HG03039 (cell line): ENCODE results near the gene SIGLEC9.

Experiments
- ATAC-seq: cut with Tn5 transposase; IDR thresholded peaks from one replicate; pipeline ENCODE4 v1.9.1; 2021; ENCODE audit warnings: mild to moderate bottlenecking, moderate library complexity; ENCODE audit not compliant: unreplicated experiment

SIGLEC9 gene

DNA sequence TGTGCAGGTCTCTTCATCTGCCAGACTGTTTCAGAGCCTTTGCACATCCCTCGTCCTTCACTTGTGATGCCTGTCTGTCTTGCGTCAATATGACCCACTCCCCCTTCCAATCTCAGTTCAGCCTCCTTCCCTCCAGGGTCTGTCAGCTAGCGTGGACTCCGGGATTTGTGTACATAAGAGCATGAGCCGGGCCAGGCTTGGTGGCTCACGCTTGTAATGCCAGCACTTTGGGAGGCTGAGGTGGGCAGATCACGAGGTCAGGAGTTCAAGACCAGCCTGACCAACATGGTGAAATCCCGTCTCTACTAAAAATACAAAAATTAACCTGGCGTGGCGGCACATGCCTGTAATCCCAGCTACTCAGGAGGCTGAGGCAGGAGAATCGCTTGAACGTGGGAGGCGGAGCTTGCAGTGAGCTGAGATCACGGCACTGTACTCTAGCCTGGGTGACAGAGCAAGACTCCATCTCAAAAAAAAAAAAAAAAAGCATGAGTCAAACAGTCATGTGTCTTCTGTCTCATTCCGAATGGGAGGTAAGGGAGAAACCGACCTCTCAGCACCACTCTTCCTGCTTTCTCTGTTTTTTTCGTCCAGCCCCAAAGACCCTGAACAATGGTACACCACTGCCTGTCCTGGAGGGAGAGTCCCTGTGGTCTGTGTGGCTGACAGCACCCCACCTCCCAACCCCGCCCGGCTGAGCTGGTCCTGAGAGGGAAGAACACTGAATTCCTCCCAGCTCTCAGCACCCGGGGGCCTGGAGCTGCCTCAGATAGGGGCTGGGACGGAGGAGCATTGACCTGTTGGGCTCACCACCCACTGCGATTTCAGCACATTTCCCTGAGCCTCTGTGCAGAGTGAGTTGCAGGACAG lies 2.4 kb upstream of the SIGLEC9 start:
- ATAC-seq: no peak

- no peak for ATAC-seq
Observed at GRCh38 chr19:51123381-51123800, 1.3 kb upstream of the SIGLEC9 start.

DNA sequence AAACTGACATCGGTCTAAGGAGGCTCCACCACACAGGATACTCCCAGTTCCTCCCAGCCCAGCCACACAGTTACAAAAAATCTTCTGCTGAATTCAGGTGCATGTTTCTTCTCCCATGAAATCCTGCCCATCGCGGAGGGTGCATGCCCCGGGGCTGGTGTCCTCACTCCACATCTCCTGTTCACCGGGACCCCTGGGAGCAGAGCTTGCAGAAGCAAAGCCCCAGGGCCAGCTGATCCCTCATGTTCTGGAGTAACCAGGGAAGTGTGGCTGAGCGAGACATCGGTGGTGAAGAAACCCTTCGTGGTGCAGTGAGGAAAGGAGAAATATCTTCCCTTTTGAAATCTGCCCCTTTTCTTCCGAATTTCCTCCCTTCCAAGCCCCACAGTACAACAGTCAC lies 904 bp upstream of the SIGLEC9 start:
- ATAC-seq: no peak

- ATAC-seq: no peak
Observed at GRCh38 chr19:51124216-51124615, 490 bp upstream of the SIGLEC9 start.

GRCh38 chr19:51125421-51126075 lies 842 bp downstream of the SIGLEC9 start:
- no peak for ATAC-seq

DNA sequence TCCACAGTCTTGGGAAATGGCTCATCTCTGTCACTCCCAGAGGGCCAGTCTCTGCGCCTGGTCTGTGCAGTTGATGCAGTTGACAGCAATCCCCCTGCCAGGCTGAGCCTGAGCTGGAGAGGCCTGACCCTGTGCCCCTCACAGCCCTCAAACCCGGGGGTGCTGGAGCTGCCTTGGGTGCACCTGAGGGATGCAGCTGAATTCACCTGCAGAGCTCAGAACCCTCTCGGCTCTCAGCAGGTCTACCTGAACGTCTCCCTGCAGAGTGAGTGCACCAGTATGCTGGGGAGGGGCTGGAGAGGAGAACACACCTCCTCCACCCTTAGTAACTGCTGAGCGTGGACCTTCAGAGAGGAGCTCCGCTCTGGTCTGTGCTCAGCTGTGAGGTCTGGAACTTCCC lies 2.3 kb downstream of the SIGLEC9 start:
- ATAC-seq: no peak

DNA sequence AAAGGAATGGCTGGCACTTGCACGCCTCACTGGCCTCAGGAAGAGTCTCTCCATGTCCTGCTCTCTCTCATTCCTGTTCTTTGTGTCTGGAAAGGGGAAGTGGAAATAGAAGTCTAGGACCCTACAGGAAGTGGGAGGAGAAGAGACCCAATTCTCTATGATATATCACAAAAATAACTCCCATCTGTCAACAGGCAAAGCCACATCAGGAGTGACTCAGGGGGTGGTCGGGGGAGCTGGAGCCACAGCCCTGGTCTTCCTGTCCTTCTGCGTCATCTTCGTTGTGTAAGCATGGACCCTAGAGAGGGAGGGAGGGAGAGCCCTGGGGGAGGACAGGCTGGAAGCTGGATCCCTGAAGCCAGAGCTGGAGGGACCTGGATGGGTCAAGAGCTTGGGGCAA lies 3.0 kb downstream of the SIGLEC9 start:
- ATAC-seq: no peak

DNA sequence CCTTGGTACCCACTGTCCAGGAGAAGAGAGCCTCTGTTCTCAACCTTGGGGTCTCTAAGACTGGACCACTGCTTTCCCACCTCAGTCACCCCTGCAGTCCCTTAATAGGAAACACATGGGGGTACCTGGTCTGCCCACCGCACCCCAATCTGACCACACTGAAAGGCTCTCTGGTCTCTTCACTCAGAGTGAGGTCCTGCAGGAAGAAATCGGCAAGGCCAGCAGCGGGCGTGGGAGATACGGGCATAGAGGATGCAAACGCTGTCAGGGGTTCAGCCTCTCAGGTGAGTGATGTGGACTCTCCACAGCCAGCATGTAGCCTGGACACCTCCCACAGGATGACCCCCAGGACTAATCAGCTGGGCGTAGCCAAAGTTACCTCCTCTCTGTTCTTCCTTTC lies 3.5 kb downstream of the SIGLEC9 start:
- ATAC-seq: no peak

- ATAC-seq: no peak
Observed at GRCh38 chr19:51129716-51130115, 5.0 kb downstream of the SIGLEC9 start.

DNA sequence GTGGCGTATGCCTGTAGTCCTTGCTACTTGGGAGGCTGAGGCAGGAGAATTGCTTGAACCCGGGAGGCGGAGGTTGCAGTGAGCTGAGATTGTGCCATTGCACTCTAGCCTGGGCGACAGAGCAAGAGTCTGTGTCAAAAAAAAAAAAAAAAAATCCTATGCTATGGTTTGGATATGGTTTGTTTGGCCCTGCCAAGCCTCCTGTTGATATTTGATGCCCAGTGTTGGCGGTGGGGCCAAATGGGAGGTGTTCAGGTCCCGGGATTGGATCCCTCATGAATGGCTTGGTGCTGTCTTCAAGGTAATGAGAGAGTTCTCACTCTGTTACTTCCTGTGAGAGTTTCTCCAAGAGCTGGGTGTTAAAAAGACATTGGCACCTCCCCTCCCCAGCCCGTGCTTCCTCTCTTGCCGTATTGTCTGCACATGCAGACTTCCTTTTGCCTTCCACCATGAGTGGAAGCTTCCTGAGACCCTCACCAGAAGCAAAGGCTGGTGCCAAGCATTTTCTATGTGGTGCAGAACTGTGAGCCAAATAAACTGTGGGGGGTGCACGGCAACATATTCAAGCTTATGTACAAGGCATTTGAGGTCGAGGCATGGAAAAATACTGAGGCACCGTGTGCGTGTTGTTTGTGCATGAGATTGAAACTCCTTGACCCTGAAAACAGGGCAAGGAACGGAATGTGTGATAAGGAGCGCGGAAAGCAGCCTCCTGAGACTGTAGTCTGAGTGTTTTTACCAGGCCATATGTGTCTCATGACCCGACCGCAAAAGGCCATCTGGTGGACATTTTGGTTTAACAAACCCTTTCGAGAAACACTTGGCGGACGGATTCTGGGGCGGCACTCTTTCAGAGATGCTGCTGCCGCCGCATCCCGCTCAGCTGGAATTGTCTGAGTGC lies 7.3 kb downstream of the SIGLEC9 start:
- no peak for ATAC-seq

GRCh38 chr19:51135004-51135403 lies 10.3 kb downstream of the SIGLEC9 start:
- no peak for ATAC-seq

- no peak for ATAC-seq
Observed at GRCh38 chr19:51135986-51136762, 11.5 kb downstream of the SIGLEC9 start.

DNA sequence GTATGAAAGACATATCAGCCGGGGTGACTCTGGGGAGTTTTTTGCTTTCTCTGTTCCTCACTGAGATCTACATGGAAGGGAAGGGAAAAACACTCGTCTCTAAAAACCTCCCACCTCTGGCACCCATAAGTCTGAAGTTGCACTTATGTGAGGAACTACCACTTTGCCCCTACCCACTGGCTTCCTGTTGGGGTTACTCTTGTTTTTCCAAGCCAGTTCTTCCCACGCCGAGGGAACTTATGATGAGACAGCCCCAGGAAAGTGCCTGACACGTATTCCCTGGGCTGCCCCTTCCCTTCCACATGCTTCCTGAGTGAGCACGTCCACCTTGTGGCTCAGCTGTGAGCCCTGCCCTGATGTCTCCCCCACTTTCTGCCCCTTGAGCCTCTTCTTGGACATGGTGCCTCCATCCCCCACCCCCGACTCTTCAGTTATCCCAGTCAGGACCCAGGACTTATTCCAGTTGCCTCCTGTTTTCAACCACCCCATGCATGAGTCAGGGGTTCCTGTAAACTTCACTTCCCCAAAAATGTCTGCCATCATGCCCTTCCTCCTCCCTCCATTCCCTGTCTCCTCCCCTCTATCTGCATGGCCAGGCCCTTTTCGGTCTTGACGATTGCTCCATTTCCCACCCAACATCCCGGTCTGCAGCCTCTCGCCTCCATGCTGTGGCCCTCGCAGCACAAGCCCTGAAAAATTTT lies 12.3 kb downstream of the SIGLEC9 start:
- ATAC-seq: no peak

- ATAC-seq: no peak
Observed at GRCh38 chr19:51137792-51138425, 13.2 kb downstream of the SIGLEC9 start.

- no peak for ATAC-seq
Observed at GRCh38 chr19:51138549-51138979, 13.9 kb downstream of the SIGLEC9 start.

DNA sequence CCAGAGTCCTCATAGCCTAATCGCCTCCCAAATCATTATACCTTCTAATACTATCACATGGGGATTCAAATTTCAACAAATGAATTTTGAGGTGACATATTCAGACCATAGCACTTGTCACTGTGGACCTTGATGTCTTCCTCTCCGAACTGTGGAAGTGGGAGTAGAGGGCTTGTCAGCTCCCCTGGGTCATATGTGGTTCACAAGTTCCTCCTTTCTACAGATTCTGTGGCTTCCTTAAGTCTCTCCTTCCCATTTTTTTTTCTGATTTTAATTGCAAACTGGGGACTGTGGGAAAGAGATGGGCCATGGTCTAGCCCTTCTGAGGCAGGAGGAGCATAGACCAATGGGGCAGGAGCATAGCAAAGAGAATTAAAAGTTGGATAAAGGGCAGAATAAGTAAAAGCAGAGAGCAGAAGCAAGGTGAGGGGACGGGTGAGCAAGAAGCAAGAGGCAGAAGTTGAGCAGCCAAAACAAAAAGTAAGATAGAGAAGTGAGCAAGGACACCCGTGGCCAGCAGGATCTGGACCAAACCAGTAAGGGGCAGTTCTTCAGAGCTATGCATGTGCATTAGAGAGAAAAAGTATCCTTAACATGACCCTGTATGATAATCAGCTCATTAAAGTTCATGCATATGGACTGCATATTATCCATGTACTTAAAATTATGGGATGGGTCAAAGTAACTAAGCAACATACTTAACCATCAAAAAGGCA lies 14.8 kb downstream of the SIGLEC9 start:
- ATAC-seq: no peak

- ATAC-seq: no peak
Observed at GRCh38 chr19:51140441-51140840, 15.7 kb downstream of the SIGLEC9 start.

GRCh38 chr19:51141181-51141580 lies 16.5 kb downstream of the SIGLEC9 start:
- ATAC-seq: no peak

DNA sequence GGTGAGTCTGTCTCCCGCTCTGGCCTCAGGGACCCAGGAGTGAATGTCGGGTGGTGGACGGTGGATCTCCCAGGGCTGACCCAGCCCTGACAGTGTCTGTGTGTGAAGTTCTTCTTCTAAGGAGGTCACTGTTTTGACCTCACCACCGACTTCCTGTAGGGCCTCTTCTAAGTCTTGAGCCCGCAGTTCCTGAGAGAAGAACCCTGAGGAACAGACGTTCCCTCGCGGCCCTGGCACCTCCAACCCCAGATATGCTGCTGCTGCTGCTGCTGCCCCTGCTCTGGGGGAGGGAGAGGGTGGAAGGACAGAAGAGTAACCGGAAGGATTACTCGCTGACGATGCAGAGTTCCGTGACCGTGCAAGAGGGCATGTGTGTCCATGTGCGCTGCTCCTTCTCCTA lies 17.4 kb downstream of the SIGLEC9 start, which contains the start of gene SIGLEC7:
Gene SIGLEC7 (plus strand): TSS at position 183 of the 400 bp plus-strand sequence. CDS start 69 bp downstream, at position 252.
- ATAC-seq: no peak
